HG03025 (cell line): ENCODE measurements around the gene C1orf159.

Experiments
- ATAC-seq: cut with Tn5 transposase; IDR thresholded peaks from one replicate; pipeline ENCODE4 v1.9.1; 2021; ENCODE audit warnings: mild to moderate bottlenecking, moderate library complexity; ENCODE audit not compliant: unreplicated experiment, low FRiP score

The C1orf159 gene

DNA sequence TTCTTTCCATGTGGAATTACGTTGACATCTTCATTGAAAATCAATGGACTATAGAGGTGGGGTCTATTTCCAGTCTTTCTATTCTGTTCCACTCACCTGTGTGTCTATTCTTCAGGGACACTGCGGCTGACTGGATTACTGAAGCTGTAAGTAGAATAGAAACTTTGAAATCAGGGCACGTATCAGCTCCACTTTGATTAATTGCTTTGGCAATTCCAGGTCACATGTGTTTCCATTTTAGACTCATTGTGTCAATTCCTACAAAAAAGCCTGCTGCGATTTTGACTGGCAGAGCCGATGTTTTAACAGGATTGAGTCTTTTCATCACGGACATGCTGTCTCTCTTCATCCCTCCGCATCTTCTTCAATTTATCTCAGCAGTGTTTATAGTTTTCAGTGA lies 20.9 kb downstream of the C1orf159 start:
- ATAC-seq: no peak

DNA sequence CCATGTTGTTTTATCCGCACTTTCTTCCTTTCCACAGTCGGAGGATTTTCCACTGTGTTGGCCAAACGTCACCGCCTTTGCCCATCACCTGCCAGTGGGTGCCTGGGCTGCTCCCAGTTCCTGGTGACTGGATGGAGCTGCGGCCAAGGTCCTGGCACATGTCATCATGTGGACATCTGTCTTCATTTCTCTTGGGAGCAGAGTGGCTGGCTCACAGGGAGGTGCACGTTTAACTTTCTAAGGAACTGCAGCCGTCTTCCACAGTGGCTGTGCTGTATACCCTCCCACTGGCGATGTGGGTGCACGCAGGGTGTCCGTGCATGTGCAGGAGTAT lies 22.3 kb downstream of the C1orf159 start:
- no peak for ATAC-seq

DNA sequence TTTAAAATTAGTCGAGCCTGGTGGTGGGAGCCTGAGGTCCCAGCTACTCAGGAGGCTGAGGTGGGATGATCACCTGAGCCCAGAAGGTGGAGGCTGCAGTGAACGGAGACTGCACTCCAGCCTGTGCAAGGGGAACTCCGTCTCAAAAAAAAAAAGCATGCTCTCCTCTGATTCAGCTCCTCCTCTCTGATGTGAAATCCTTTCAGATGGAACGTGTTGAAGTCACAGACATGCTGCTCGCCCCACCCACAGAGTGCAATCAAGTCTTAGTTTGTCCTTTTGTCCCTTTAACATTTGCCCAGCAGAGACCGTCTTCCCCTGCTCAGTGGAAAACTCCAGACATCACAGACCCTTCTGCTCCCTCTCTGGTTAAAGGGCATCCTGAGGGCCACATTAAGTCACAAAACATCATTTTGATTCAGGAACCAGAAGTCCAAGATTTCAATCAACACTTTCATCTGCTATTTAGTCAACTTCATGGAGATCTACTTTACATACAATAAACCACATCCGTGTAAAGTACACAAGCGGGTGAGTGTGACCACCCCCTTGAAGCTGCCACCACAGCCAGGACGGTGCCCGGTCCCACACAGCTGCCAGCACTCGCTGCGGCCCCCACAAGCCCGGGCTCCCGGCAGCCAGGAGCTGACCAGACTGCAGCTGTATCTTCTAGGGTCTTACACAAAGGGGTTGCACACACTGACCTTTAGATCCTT lies 22.8 kb downstream of the C1orf159 start:
- ATAC-seq: no peak

DNA sequence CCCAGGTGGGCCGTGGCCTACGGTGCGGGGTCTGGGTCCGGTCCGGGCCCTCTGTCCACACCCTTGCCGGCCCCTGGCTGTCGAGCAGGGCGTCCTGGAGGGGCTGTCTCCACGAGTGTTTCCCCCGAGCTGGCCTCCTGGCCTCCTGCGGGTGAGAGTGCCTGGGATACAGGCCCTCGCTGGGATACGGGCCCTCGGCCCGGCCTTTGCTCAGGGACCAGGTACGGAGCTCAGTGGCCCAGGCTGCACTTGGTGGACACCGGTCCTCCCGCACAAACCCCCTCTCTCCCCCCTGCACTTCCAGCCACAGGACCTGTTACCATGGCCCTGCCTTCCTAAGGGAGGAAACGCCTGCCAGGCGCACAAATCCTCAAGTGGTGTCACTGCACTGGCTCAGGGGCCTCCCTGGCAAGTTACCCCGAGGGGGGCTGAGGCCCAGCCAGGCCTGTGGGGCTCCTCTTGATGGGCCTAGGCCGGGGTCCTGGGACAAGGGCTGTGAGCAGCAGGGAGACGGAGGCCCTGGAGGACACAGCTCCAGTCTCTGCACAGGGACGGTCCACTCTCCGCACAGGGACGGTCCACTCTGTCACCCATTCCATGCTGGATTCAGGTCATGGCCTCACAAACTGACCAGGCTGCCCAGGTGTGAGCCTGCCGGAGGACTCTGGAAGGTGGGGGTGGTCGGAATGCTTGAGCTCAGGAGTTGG lies 23.6 kb downstream of the C1orf159 start:
- ATAC-seq: no peak

DNA sequence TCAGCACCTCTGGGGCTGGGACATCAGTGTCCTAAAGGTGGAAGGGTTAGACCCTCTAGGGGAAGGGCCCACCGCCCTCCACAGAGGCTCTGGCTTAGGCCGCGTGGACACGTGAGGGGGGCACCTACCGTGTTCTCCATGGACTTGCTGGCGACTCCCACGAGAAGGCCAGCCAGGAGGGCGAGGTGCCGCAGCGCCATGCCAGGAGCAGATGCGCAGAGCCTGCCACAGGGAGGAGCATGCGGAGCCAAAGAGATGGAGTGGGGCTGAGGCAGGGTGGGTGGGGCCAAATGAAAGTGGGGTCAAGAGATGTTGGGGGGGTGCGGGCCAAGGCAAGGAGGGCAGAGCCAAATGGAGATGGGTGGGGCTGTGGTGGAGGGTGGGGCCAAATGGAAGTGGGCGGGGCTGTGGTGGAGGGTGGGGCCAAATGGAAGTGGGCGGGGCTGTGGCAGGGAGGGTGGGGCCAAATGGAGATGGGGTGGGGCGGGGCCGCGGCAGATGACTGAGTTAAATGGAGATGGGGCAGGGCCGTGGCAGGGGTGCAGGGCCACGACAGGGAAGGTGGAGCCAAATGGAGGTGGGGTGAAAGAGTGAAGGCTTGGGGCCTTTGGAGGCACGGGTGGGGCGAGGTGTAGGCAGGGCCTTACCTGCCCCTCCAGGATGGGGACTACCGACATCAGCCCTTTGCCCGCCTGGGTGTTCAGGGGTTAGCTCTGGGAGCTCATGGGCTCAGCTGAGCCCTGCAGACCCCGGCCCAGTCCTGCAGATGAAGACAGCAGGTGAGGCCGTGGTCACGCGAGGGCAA lies 24.3 kb downstream of the C1orf159 start:
- ATAC-seq: no peak

DNA sequence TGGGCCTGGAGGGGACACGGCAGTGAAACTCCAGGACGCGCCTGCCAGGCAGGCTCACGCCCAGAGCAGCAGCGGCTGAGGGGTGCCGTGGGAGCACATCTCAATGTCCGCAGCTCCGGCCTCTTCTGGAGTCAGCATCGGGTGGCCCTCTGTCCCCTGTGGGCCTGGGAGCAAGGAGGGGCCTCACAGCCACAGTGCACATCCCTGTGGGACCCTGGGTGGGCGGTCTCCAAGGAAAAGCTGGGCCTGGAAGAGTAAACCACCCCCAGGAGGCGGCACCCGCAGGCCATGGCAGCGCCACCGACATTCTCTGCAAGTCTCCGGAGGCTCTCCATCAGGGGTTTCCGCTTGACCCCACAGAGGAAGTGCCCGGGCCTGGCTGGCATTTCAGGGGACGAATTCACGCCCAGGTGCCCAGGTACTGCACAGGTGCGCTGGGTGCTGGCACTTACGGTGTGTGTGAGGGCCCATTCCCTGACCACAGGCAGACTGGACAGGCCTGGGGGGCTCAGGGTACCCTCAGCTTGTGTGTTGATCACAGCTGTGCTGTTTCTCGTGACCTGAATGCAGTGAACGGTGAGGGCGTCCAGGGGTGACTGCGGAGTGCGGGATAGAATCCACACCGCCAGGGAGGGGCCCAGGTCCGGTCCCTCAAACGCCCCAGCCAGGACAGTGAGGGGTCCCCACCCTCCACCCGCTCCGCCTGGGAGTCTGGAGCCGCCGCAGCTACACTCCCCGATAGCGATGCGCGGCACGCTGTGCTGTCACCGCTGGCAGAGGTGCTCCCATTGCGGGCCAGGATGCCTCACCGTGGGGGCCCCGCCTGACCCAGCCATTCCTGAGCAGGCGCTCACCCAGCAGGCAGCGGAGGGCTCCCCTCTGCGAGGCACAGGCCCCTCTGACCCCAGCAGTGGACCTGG lies 25.2 kb downstream of the C1orf159 start:
- no peak for ATAC-seq

DNA sequence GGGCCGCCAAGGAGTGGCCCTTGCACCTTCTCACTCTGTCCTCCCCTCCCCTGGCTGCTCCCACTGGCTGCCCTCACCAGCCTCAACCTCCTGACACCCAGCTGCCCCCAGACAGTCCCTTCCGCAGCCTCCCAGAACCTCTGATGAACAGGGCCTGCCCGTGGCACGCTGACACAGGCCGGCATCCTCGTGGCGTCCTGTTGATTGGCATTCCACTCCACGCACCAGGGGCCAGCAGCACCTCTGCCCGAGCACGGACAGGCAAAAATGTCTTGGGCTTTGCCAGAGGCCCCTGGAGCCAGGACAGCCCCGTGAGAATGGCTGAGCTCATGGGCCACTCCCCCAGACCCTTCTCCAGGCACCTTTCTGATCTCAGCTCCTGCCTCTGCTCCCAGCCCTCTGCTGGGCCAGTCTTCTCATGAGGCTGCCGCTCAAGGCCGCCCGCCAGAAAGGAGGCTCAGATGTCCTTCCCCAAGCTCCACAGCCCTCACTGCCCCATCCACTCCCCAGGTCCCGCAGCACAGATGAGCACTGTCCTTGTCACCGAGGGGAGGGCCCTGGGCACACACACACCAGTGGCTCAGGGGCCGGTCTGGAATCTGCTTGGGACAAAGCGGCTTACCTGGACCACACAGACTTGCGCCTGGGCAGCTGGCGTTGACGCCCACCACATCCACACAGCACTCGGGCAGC lies 26.0 kb downstream of the C1orf159 start:
- no peak for ATAC-seq

DNA sequence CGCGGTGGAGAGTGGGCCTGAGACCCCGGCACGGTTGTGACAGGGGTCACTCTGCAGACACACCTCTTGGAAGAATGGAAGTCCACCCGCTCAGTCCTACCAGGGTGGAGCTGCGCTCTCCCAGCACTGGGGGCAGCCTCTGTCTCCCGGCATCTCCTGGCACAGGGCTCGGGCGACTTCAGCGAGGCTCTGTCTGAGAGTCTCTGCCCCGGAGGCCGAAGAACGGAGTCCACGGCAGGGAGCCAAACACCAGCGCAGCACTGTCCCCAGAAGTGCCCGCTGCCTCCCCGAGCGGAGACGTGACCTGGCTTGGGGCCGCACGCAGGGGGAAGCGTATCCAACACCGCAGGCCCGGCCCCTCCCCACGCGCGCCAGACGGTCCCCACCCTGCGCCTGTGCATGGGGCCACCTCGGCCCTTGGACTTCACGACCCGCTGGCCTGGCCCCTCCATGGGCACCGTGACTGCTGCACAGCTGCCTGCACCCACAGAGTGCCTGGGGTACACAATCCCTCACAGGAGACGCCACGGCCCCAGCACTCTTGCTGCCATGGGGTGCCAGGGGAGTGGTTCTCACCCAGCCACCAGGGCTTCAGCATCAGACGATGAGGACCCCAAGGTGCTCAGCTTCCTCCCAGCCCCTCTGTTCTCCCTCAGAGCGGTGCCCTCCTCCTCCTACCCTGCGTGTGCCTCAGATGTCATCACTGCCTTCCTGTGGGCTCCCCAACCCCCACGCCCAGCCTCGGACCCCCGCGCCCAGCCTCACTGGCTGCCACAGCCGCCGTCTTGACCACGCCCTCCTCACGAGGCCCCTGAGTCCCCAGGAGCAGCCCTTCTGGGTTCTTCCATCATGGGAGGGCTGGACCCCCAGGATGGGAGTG lies 26.8 kb downstream of the C1orf159 start:
- no peak for ATAC-seq

DNA sequence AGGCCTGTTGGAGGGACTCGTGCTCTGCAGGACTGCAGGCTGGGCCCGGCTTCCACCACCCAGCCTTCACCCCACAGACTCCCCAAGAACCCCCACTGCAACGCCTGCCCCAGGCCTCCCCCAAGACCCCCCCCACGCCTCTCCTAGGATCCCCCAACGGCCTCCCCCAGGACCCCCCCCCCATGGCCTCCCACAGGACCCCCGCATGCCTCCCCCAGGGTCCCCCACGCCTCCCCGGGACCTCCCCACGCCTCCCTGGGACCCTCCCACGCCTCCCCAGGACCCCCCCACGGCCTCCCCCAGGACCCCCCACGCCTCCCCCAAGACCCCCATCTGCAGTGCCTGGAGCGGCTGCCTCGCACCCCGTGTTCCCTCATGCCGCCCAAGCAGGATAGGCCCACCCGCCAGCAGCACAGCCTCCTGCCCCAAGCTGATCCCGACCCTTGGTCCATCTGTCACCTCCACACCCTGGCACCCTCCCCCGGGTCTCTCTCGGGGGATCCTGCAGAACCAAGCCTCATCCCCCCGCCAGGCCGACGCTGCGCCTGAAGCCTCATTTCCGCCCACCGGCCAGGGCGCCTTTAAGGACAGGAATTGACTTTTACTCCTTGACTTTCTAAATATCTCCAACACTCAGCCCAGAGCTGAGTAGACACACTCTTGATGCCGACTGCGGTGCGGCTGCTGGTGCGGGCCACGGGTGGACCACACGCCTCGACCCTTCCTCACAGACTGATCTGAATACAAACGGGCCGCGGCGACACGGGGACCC lies 27.7 kb downstream of the C1orf159 start:
- no peak for ATAC-seq

DNA sequence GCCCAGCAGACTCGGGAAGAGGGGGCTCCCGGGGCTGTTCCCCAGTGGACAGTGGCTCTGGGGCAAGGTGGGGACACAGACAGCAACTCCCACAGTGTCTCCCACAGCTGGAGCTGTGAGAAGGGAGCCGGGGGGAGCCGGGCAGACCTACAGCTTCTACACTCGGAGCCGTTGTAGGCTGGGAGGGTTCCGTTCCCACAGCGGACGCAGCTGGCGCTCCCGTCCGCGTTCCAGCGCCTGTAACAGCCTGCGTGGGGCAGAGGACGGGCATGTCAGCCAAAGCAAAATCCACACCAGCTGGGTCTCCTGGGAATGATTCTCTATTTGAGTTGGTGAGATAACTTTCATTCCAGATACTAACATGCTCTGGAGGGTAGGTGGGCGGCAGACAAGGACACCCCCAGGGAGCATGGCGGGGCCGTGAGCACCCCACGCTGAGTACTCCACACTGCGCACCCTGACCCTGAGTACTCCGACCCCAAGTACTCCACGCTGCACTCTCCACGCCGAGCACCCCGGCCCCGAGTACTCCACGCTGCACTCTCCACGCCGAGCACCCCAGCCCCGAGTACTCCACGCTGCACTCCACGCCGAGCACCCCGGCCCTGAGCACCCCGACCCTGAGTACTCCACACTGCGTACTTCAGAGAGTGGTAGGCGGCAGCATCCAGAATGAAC lies 28.4 kb downstream of the C1orf159 start:
- ATAC-seq: no peak

DNA sequence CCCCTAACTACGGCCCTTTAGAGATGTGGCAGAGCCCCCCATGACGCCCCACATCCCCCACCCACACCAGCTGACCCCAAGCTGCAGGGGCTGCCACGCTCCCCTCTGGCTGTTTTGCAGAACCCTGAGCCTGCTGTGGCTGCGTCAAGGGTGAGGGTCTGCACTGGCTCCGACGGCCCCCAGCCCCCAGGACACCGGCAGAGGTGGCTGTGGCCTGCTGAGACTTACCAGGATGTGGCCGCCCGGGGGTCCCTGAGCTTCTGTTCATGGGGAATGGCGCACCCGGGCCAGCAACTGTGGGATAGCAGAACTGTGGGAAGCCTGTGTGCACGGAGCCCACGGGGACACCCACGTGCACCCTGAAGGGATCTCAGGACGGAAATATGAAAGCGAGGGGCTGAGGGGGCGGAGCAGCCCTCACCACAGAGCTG lies 29.0 kb downstream of the C1orf159 start:
- no peak for ATAC-seq

DNA sequence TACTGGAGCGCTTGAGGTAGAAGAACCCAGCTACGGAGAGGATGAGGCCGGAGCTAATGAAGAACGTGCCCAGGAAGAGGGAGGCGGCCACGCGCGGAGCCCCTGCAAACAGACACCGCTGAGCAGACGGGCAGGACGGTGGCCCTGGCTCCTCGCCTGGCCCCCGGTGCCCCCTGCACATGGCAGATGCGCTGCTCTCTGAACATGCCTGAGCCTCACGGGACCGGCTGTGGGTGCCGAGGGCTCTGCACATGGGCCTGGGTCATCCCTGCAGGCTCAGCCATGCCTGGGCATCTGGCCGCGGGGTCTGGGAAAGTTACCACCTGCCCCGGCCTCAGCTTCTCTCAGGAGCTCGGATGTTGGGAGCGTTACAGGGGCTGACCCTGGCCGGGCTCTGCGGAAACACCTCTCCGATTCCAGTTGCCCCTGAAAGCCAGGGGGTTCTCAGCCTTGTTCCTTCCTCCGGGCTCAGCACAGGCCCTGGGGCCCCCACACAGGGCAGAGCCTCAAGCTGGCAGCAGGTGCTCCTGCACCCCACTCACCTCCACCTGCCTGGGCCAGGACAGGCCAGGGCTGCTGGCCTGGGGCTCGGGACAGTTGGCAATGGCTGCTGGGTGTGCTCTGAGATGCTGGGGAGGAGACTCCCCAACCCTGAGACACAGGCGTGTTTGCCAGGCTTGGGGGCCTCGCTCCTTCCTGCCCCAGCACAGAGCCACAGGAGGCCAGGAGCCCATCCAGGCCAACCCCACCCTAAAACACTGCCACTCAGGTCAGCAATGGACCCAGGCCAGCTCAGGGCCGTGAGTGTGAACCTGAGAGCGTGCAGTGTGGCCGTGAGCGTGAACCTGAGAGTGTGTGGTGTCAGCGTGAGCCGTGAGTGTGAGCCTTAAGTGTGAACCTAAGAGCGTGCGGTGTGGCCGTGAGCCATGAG lies 29.7 kb downstream of the C1orf159 start:
- ATAC-seq: no peak

DNA sequence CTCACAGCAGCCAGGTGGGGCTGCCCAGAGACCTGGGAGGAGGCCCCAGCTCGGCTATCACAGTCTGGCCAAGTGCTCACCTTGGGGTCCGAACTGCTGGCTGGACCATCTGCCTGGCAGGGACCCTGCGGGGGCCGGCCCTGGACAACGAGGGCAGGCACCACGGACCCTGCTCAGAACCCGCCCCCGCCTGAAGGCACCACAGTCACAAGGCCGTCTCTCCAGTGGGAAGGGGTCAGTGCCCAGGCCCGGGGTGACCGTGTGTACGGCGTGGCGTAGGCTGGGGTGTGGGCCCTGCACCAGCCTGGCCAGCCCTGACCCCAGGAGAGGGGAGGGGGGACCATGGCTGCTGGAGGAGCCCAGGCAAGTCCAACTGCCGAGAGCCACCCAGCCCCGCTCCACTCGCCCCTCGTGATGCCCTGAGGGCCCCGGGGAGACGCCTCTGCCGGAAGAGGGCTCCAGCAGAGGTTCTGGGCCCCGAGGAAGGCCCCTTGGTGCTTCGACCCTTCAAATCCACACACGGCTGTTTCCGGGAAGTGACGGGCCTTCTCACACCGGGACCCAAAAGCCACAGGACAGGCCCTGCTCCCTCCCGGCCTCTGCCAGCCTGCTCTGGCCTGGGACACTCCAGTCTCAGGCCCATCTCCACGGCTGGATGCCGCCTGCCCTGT lies 30.6 kb downstream of the C1orf159 start:
- no peak for ATAC-seq

DNA sequence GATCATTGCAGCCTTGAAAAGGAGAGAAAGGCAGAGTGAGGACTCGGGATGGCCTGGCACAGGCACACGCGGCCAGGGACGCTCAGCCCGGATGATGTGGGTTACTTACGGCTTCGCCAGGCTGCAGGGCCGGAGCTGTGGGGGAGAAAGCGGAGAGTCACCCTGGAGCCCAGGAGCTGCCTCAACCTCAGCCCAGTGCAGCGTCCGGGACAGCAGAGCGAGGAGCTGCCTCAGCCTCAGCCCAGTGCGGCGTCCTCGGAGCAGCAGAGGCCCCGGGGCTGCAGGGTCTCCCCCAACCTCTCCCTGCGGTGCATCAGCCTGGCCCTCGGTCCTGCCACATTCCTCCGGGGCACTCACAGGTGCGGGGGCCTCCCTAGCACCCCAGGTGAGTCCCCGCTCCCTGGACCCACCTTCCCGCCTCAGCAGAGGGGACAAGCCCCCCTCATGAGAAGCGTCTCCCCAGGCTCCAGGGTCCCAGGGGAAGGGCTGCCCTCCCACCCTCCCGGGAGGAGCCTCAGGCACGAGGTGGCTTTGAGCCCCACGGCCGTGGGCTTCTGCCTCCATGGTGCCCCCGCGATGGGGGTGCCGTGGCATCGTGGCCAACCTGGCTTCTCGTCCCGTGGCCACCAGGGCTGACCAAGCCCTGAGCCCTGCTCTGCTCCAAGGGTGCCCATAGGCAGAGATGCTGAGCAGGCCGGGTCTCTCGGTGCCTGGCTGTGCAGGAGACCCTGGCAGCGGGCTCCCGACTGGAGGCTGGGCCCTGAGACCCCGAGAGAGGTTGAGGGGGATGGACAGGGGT lies 31.3 kb downstream of the C1orf159 start:
- no peak for ATAC-seq
